GM23338 (cell line): Measurements from ENCODE around the gene HS6ST2. TPM values are rescaled to one million over a fixed set of nuclear protein-coding genes. Genes with fewer than 3 reads are reported as not detected.

Experiments
- ATAC-seq: fragments of 200-7000 bp; cut with Tn5 transposase; 3 replicates; pipeline ENCODE4 v1.9.1; 2020
- DNase-seq: peaks from one replicate; pipeline ENCODE4 v3.0.0-alpha.2; 2015; ENCODE audit warnings: low spot score
- H2AFZ ChIP-seq: fragments of 200-600 bp; sonication (generic); 2 replicates; pipeline ENCODE4 v1.8.0; 2016; ENCODE audit warnings: antibody characterized with exemption, mild to moderate bottlenecking, moderate library complexity
- H3F3A ChIP-seq: fragments of 200-600 bp; sonication (generic); replicated peaks from 2 replicates; pipeline ENCODE4 v1.8.0; 2017; ENCODE audit warnings: antibody characterized with exemption, mixed run types, low read depth
- H3K27ac ChIP-seq: fragments of 200-600 bp; sonication (generic); 2 replicates; pipeline ENCODE4 v1.6.1; 2016; ENCODE audit warnings: low read depth
- H3K27me3 ChIP-seq: fragments of 200-600 bp; sonication (generic); 2 replicates; pipeline ENCODE4 v1.8.0; 2016; ENCODE audit warnings: mild to moderate bottlenecking, mixed run types, moderate library complexity; ENCODE audit not compliant: insufficient read depth
- H3K36me3 ChIP-seq: fragments of 200-600 bp; sonication (generic); 2 replicates; pipeline ENCODE4 v1.8.0; 2016; ENCODE audit warnings: mild to moderate bottlenecking; ENCODE audit not compliant: insufficient read depth
- H3K4me1 ChIP-seq: fragments of 200-600 bp; sonication (generic); 2 replicates; pipeline ENCODE4 v1.8.0; 2016; ENCODE audit warnings: mild to moderate bottlenecking, moderate library complexity; ENCODE audit not compliant: insufficient read depth
- H3K4me2 ChIP-seq: fragments of 200-600 bp; sonication (generic); 2 replicates; pipeline ENCODE4 v1.7.1; 2017; ENCODE audit warnings: mixed run types
- H3K4me3 ChIP-seq: fragments of 200-600 bp; sonication (generic); 2 replicates; pipeline ENCODE4 v1.6.1; 2016; ENCODE audit warnings: mixed run types
- H3K79me2 ChIP-seq: fragments of 200-600 bp; sonication (generic); replicated peaks from 2 replicates; pipeline ENCODE4 v1.8.0; 2017; ENCODE audit warnings: mild to moderate bottlenecking; ENCODE audit not compliant: insufficient read depth
- H3K9me2 ChIP-seq: fragments of 200-600 bp; sonication (generic); 2 replicates; pipeline ENCODE4 v1.8.0; 2017; ENCODE audit not compliant: insufficient read depth
- H4K20me1 ChIP-seq: fragments of 200-600 bp; sonication (generic); replicated peaks from 2 replicates; pipeline ENCODE4 v1.8.0; 2017; ENCODE audit warnings: mild to moderate bottlenecking; ENCODE audit not compliant: insufficient read depth
- H3K27ac Mint-ChIP-seq: 2 replicates; pipeline ENCODE4 v1.8.0; 2020; ENCODE audit warnings: inconsistent platforms, mild to moderate bottlenecking, moderate library complexity, mixed read lengths
- H3K27me3 Mint-ChIP-seq: 3 replicates; pipeline ENCODE4 v1.8.0; 2022; ENCODE audit warnings: low read depth, mild to moderate bottlenecking, moderate library complexity, mixed read lengths, inconsistent platforms; ENCODE audit not compliant: insufficient read depth, poor library complexity
- H3K36me3 Mint-ChIP-seq: 3 replicates; pipeline ENCODE4 v1.8.0; 2021; ENCODE audit warnings: low read depth, mild to moderate bottlenecking, inconsistent platforms, moderate library complexity, mixed read lengths
- H3K4me1 Mint-ChIP-seq: 3 replicates; pipeline ENCODE4 v1.8.0; 2020; ENCODE audit warnings: mild to moderate bottlenecking, inconsistent platforms, mixed read lengths
- H3K4me3 Mint-ChIP-seq: 3 replicates; pipeline ENCODE4 v1.8.0; 2021; ENCODE audit warnings: moderate library complexity, mild to moderate bottlenecking, inconsistent platforms, mixed read lengths
- H3K9me3 Mint-ChIP-seq: 3 replicates; pipeline ENCODE4 v1.8.0; 2020; ENCODE audit warnings: moderate library complexity, mild to moderate bottlenecking, inconsistent platforms, mixed read lengths
- CREB1 ChIP-seq: fragments of 250-450 bp; sonication (Bioruptor Pico); IDR thresholded peaks from 2 replicates; pipeline ENCODE4 v1.5.0; 2020; ENCODE audit warnings: low read depth, mild to moderate bottlenecking, moderate library complexity
- CTCF ChIP-seq, 2 experiments: fragments of 200-600 bp in 1 of 2; sonication (generic) in 1 of 2; conservative IDR thresholded peaks; 2 replicates each; pipeline versions ENCODE4 v1.5.1 to v1.6.1; 2016 to 2017; ENCODE audit warnings: antibody characterized with exemption in 2 of 2, low read depth in 2 of 2, mild to moderate bottlenecking in 2 of 2, moderate library complexity in 1 of 2
- ETS1 ChIP-seq: IDR thresholded peaks from 2 replicates; pipeline ENCODE4 v1.6.1; 2016; ENCODE audit warnings: antibody characterized with exemption
- EZH2 ChIP-seq: fragments of 200-600 bp; sonication (generic); IDR thresholded peaks from one replicate; pipeline ENCODE4 v1.8.0; 2017; ENCODE audit warnings: antibody characterized with exemption, mild to moderate bottlenecking, low read depth; ENCODE audit not compliant: unreplicated experiment
- EZH2phosphoT487 ChIP-seq: fragments of 200-600 bp; sonication (generic); IDR thresholded peaks from one replicate; pipeline ENCODE4 v1.8.1; 2018; ENCODE audit warnings: antibody characterized with exemption; ENCODE audit not compliant: unreplicated experiment
- JUNB ChIP-seq: IDR thresholded peaks from one replicate; pipeline ENCODE4 v1.6.1; 2016; ENCODE audit warnings: antibody characterized with exemption; ENCODE audit not compliant: unreplicated experiment
- NANOG ChIP-seq: IDR thresholded peaks from 2 replicates; pipeline ENCODE4 v1.6.1; 2016; ENCODE audit warnings: antibody characterized with exemption, borderline replicate concordance
- POLR2AphosphoS5 ChIP-seq: IDR thresholded peaks from 2 replicates; pipeline ENCODE4 v1.6.1; 2016; ENCODE audit warnings: antibody characterized with exemption, low read depth
- REST ChIP-seq: IDR thresholded peaks from one replicate; pipeline ENCODE4 v1.6.1; 2018; ENCODE audit warnings: antibody characterized with exemption; ENCODE audit not compliant: unreplicated experiment
- STAT1 ChIP-seq: IDR thresholded peaks from one replicate; pipeline ENCODE4 v1.6.1; 2016; ENCODE audit warnings: antibody characterized with exemption; ENCODE audit not compliant: unreplicated experiment
- ZNF114 ChIP-seq: fragments of 250-450 bp; sonication (Bioruptor Pico); IDR thresholded peaks from 2 replicates; pipeline ENCODE4 v1.5.0; 2020; ENCODE audit warnings: mild to moderate bottlenecking, moderate library complexity
- ZNF331 ChIP-seq: fragments of 250-450 bp; sonication (Bioruptor Pico); IDR thresholded peaks from 2 replicates; pipeline ENCODE4 v1.5.0; 2020; ENCODE audit warnings: low read depth, mild to moderate bottlenecking, moderate library complexity
- ZNF462 ChIP-seq: fragments of 250-450 bp; sonication (Bioruptor Pico); IDR thresholded peaks from 2 replicates; pipeline ENCODE4 v1.5.0; 2020; ENCODE audit warnings: mild to moderate bottlenecking, moderate library complexity
- polyA plus RNA-seq: library from polyadenylated mRNA; unstranded; fragments of >200 nt; fragmentation: Nextera tagmentation; extraction: Ambion mirVana; gene quantifications from 2 replicates; pipeline ENCODE4 v1.2.1, GENCODE V29; 2016
- total RNA-seq: library from RNA; depleted of rRNA; stranded (reverse); fragments of >200 nt; shearing (Covaris generic); gene quantifications from 2 replicates; pipeline ENCODE4 v1.2.3, GENCODE V29; 2014

The HS6ST2 gene
- total and polyA plus RNA-seq, 2 experiments from 2014 or later = 0.82 to 4.8 TPM

GRCh38 chrX:132689612-132690563, 268.5 kb downstream of the HS6ST2 start:
- H3K4me3 Mint-ChIP-seq = no peak overlapping the region
- no peaks in the 10 kb centered on the region for H3K4me1 ChIP-seq

More at GRCh38 chrX:132689612-132690563, 268.5 kb downstream of the HS6ST2 start:
- Histone ChIP-seq H2AFZ (no peak overlapping the region), H3K4me3 (no peak overlapping the region), H4K20me1 (no peaks in the 10 kb centered on the region), H3K79me2 (no peaks in the 10 kb centered on the region), H3K27ac (no peak overlapping the region), H3F3A (no peaks in the 10 kb centered on the region), H3K27me3 (no peaks in the 10 kb centered on the region), H3K4me2 (no peak overlapping the region), H3K9me2 (no peaks in the 10 kb centered on the region), H3K36me3 (no peaks in the 10 kb centered on the region)
- TF ChIP-seq POLR2AphosphoS5 = no peak
- TF ChIP-seq EZH2phosphoT487 = no peak
- no peak for TF ChIP-seq ZNF331 (CRISPR knock-in tag)
- TF ChIP-seq EZH2 = no peak
- no peak for TF ChIP-seq JUNB
- no peak for TF ChIP-seq CREB1 (CRISPR knock-in tag)
- TF ChIP-seq STAT1 = no peak
- no peak for TF ChIP-seq ETS1
- no peak for TF ChIP-seq CTCF (conservative IDR thresholded peaks at IDR 0.05; ENCODE audit: low read depth in 2 of 2)
- no peak for TF ChIP-seq ZNF114 (CRISPR knock-in tag)
- no peak for TF ChIP-seq NANOG
- no peak for TF ChIP-seq REST
- no peak for TF ChIP-seq ZNF462 (CRISPR knock-in tag)
- Mint-ChIP-seq H3K36me3 (no peaks in the 10 kb centered on the region), H3K27me3 (peaks cover 6% of the 10 kb centered on the region), H3K27ac (no peak overlapping the region), H3K4me1 (peaks cover 37% of the 10 kb centered on the region), H3K9me3 (no peaks in the 10 kb centered on the region)
- ATAC-seq (no peak), DNase-seq (no peak)
